ENCODE results near the gene SH3RF2.

DNA sequence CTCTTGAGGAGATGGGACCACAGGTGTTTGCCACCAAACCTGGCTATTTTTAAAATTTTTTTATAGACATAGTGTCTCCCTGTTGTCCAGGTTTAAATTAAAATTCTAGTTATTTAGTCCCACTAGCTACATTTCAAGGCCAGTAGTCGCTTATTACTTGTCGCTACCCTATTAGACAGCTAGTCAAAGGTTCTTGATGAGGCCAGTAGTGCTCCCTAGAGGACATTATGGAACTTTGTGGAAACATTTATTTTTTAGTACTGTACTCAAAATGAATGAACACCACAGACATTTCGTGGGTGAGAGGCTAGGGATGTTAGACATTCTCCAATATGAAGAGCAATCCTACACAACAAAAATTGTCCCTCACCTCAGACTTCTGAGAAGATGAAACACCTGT, 49.2 kb upstream of the SH3RF2 start:
- TF ChIP-seq GATA2 (IDR thresholded peaks at IDR 0.05; ENCODE audit: low read depth, low read length), result no peak
- TF ChIP-seq GATA3 (IDR thresholded peaks at IDR 0.05; ENCODE audit: low read depth, low read length), result no peak
